Mesendoderm (in vitro differentiated cells): ENCODE results near the gene EPS8.

ENCODE experiments used
- DNase-seq: peaks from one replicate; pipeline ENCODE4 v3.0.0; 2013
- H2AK5ac ChIP-seq: 2 replicates; pipeline ENCODE4 v1.6.1; 2013; ENCODE audit warnings: low read length, inconsistent platforms
- H2BK120ac ChIP-seq: 2 replicates; pipeline ENCODE4 v1.6.1; 2013; ENCODE audit warnings: low read depth, mild to moderate bottlenecking, low read length, moderate library complexity, mixed read lengths
- H2BK15ac ChIP-seq: replicated peaks from 2 replicates; pipeline ENCODE4 v1.6.1; 2013; ENCODE audit warnings: low read depth, mild to moderate bottlenecking, moderate library complexity
- H2BK5ac ChIP-seq: 2 replicates; pipeline ENCODE4 v1.6.1; 2013; ENCODE audit warnings: low read length, inconsistent platforms
- H3K18ac ChIP-seq: 2 replicates; pipeline ENCODE4 v1.6.1; 2013; ENCODE audit warnings: mild to moderate bottlenecking, low read length, mixed read lengths
- H3K23ac ChIP-seq: one replicate; pipeline ENCODE4 v1.6.1; 2013; ENCODE audit warnings: low read length
- H3K27ac ChIP-seq: 2 replicates; pipeline ENCODE4 v1.5.1; 2013; ENCODE audit warnings: low read depth, mild to moderate bottlenecking, inconsistent platforms, low read length, moderate library complexity
- H3K27me3 ChIP-seq: 2 replicates; pipeline ENCODE4 v1.6.1; 2013; ENCODE audit warnings: low read length, control low read depth, mild to moderate bottlenecking, inconsistent platforms; ENCODE audit not compliant: insufficient read depth, poor library complexity
- H3K36me3 ChIP-seq: 2 replicates; pipeline ENCODE4 v1.6.1; 2013; ENCODE audit warnings: low read length, inconsistent platforms; ENCODE audit not compliant: control insufficient read depth, insufficient read depth
- H3K4ac ChIP-seq: one replicate; pipeline ENCODE4 v1.6.1; 2013; ENCODE audit warnings: low read depth, mild to moderate bottlenecking, low read length, moderate library complexity
- H3K4me1 ChIP-seq: 2 replicates; pipeline ENCODE4 v1.6.1; 2013; ENCODE audit warnings: low read depth, low read length, inconsistent platforms; ENCODE audit not compliant: control insufficient read depth
- H3K4me2 ChIP-seq: 2 replicates; pipeline ENCODE4 v1.6.1; 2013; ENCODE audit warnings: low read length
- H3K4me3 ChIP-seq: 2 replicates; pipeline ENCODE4 v1.5.1; 2013; ENCODE audit warnings: mild to moderate bottlenecking, low read length
- H3K56ac ChIP-seq: one replicate; pipeline ENCODE4 v1.6.1; 2013; ENCODE audit warnings: low read length
- H3K79me1 ChIP-seq: 2 replicates; pipeline ENCODE4 v1.6.1; 2013; ENCODE audit warnings: low read length, inconsistent platforms
- H3K79me2 ChIP-seq: 2 replicates; pipeline ENCODE4 v1.6.1; 2013; ENCODE audit warnings: mild to moderate bottlenecking, low read length; ENCODE audit not compliant: control insufficient read depth, insufficient read depth
- H3K9ac ChIP-seq: 2 replicates; pipeline ENCODE4 v1.6.1; 2013; ENCODE audit warnings: low read length, inconsistent platforms
- H4K5ac ChIP-seq: one replicate; pipeline ENCODE4 v1.6.1; 2013; ENCODE audit warnings: low read length
- H4K8ac ChIP-seq: one replicate; pipeline ENCODE4 v1.6.1; 2013; ENCODE audit warnings: low read depth, mild to moderate bottlenecking, control low read depth, low read length, moderate library complexity
- WGBS: extraction: QIAGEN DNeasy Blood & Tissue Kit; methylation state at CpG from one replicate; pipeline ENCODE4 v1.1.7; 2013; ENCODE audit warnings: low lambda C conversion rate, missing lambda C conversion rate; ENCODE audit not compliant: insufficient coverage; ENCODE audit errors: extremely low coverage; 5-methylcytosine and 5-hydroxymethylcytosine counted together

EPS8 gene

DNA sequence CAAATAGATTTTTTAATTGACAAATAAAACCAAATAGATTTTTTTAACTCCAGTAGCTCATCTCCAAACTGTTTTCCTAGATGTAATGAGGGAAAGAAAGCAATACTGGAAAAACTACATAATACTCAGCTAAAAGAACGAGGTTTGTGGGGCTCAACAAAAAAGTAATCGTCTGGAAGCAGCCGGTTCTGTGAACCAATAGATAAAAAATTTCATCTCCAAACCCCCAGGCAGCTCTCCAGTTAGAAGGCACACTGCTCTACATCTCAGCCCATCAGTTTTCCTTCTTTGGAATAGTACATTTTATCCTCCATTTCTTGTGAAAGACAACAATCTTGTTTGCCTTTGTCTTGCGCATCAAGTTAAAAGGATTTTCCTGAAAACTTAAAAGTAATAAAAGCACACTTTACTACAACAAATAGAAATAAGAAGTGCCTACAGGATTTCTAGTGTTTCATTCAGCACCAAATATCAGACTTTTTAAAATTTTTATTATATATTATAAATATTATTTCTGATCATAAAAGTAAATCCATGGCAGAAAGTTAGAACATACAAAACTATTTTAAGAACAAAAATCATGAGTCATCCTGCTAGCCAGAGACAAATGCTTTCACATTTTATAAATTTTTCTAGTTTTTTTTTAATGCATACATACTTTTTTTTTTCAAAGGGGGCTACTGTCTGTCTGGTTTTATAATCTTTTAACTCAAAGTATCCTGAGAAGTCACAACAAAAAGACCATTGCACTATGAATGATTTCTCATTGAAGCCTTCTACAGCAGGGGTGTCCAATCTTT lies 67.7 kb downstream of the EPS8 start:
- H2BK5ac ChIP-seq, result no peak overlapping the region
- no peak overlapping the region for H3K18ac ChIP-seq
- H3K36me3 ChIP-seq, result no peaks in the 10 kb centered on the region
- H3K9ac ChIP-seq, result no peak overlapping the region
- no peak overlapping the region for H3K23ac ChIP-seq
- H3K4ac ChIP-seq, result no peak overlapping the region
- H3K27ac ChIP-seq, result no peak overlapping the region
- H2BK120ac ChIP-seq, result no peak overlapping the region
- no CpG with 5 or more reads among the region's 4 CpGs for WGBS
- H4K8ac ChIP-seq, result no peak overlapping the region
- no peak overlapping the region for H3K4me3 ChIP-seq
- no peak for DNase-seq
- H3K56ac ChIP-seq, result no peak overlapping the region
- H3K4me2 ChIP-seq, result no peak overlapping the region
- no peak overlapping the region for H2AK5ac ChIP-seq
- no peaks in the 10 kb centered on the region for H3K79me1 ChIP-seq
- no peak overlapping the region for H2BK15ac ChIP-seq
- no peak overlapping the region for H4K5ac ChIP-seq
- H3K4me1 ChIP-seq, result no peaks in the 10 kb centered on the region
- H3K79me2 ChIP-seq, result no peaks in the 10 kb centered on the region
- H3K27me3 ChIP-seq, result no peaks in the 10 kb centered on the region

- H2BK15ac ChIP-seq, result no peak overlapping the region
- H3K18ac ChIP-seq, result no peak overlapping the region
- no peak overlapping the region for H3K4me3 ChIP-seq
- H3K36me3 ChIP-seq, result no peaks in the 10 kb centered on the region
- no peak overlapping the region for H3K56ac ChIP-seq
- no peak overlapping the region for H4K8ac ChIP-seq
- H3K4me2 ChIP-seq, result no peak overlapping the region
- DNase-seq, result no peak
- no peaks in the 10 kb centered on the region for H3K27me3 ChIP-seq
- no peaks in the 10 kb centered on the region for H3K79me1 ChIP-seq
- no peak overlapping the region for H2BK5ac ChIP-seq
- H2BK120ac ChIP-seq, result no peak overlapping the region
- H3K23ac ChIP-seq, result no peak overlapping the region
- no peak overlapping the region for H3K27ac ChIP-seq
- H4K5ac ChIP-seq, result no peak overlapping the region
- no peak overlapping the region for H3K9ac ChIP-seq
- no peak overlapping the region for H3K4ac ChIP-seq
- no CpG with 5 or more reads among the region's 2 CpGs for WGBS
- no peak overlapping the region for H2AK5ac ChIP-seq
- H3K4me1 ChIP-seq, result no peaks in the 10 kb centered on the region
- H3K79me2 ChIP-seq, result no peaks in the 10 kb centered on the region
Measured at GRCh38 chr12:15720295-15720694, 68.9 kb downstream of the EPS8 start.

GRCh38 chr12:15719230-15719629 lies 70.0 kb downstream of the EPS8 start:
- Histone ChIP-seq H4K8ac (no peak overlapping the region), H4K5ac (no peak overlapping the region), H3K4me3 (no peak overlapping the region), H3K56ac (no peak overlapping the region), H3K79me2 (no peaks in the 10 kb centered on the region), H2BK120ac (no peak overlapping the region), H3K23ac (no peak overlapping the region), H3K27me3 (no peaks in the 10 kb centered on the region), H3K4me1 (no peaks in the 10 kb centered on the region), H3K4ac (no peak overlapping the region), H3K27ac (no peak overlapping the region), H2BK5ac (no peak overlapping the region), H2AK5ac (no peak overlapping the region), H3K36me3 (no peaks in the 10 kb centered on the region), H3K9ac (no peak overlapping the region), H3K4me2 (no peak overlapping the region), H2BK15ac (no peak overlapping the region), H3K79me1 (no peaks in the 10 kb centered on the region), H3K18ac (no peak overlapping the region)
- no CpG with 5 or more reads among the region's 2 CpGs for WGBS
- DNase-seq, result no peak

- H3K27me3 ChIP-seq, result no peaks in the 10 kb centered on the region
- H3K56ac ChIP-seq, result no peak overlapping the region
- H3K79me1 ChIP-seq, result no peaks in the 10 kb centered on the region
- H3K4me3 ChIP-seq, result no peak overlapping the region
- no peak overlapping the region for H3K4ac ChIP-seq
- no peaks in the 10 kb centered on the region for H3K79me2 ChIP-seq
- no peak overlapping the region for H3K18ac ChIP-seq
- no peak overlapping the region for H3K4me2 ChIP-seq
- no peak overlapping the region for H3K9ac ChIP-seq
- H2AK5ac ChIP-seq, result no peak overlapping the region
- no peaks in the 10 kb centered on the region for H3K36me3 ChIP-seq
- H3K23ac ChIP-seq, result no peak overlapping the region
- H3K27ac ChIP-seq, result no peak overlapping the region
- no peak for DNase-seq
- H3K4me1 ChIP-seq, result no peaks in the 10 kb centered on the region
- H4K5ac ChIP-seq, result no peak overlapping the region
- no peak overlapping the region for H2BK120ac ChIP-seq
- no peak overlapping the region for H2BK15ac ChIP-seq
- H4K8ac ChIP-seq, result no peak overlapping the region
- WGBS, result no CpG with 5 or more reads among the region's 1 CpG
- H2BK5ac ChIP-seq, result no peak overlapping the region
Measured at GRCh38 chr12:15717940-15718567, 71.1 kb downstream of the EPS8 start.

- Histone ChIP-seq H3K4me2 (no peak overlapping the region), H3K36me3 (no peaks in the 10 kb centered on the region), H3K4ac (no peak overlapping the region), H4K8ac (no peak overlapping the region), H4K5ac (no peak overlapping the region), H3K4me1 (no peaks in the 10 kb centered on the region), H3K9ac (no peak overlapping the region), H3K79me1 (no peaks in the 10 kb centered on the region), H3K27me3 (no peaks in the 10 kb centered on the region), H3K4me3 (no peak overlapping the region), H3K18ac (no peak overlapping the region), H2BK15ac (no peak overlapping the region), H2BK5ac (no peak overlapping the region), H3K79me2 (no peaks in the 10 kb centered on the region), H3K23ac (no peak overlapping the region), H3K56ac (no peak overlapping the region), H2BK120ac (no peak overlapping the region), H2AK5ac (no peak overlapping the region), H3K27ac (no peak overlapping the region)
- no peak for DNase-seq
- WGBS, result no CpG with 5 or more reads among the region's 2 CpGs
Measured at GRCh38 chr12:15716581-15716980, 72.6 kb downstream of the EPS8 start.
